Measurements from ENCODE around the gene RPA3. TPM values are rescaled to one million over a fixed set of nuclear protein-coding genes. Genes with fewer than 3 reads are reported as not detected.

RPA3 gene
- total and polyA plus RNA-seq, 8 donors: 28.5 to 49.2 (median 43.5) TPM

DNA sequence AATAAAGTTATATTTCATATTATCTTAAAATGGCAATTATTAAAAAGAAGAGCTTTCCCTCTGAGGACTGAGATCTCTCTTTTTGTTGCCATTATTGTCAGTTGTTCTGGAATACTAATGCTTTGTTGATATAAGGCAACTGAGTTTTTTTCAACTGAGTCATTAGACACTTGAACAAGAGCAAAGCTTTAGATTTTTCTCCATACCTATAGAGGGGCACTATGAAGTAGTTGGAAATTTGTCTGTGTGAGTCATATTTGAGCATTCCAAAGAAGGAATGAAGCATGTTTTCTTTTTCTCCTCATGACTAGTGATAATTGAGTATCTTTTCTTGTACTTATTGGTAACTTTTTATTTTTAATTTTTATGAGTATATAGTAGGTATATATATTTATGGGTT, 24.5 kb downstream of the RPA3 start:
- Histone ChIP-seq H3K4me1 (peaks cover 0 to 8% of the 10 kb centered on the region in 2 donors), H3K9me3 (no peaks in the 10 kb centered on the region), H3K27me3 (no peaks in the 10 kb centered on the region), H3K4me3 (no peak overlapping the region), H3K27ac (no peak overlapping the region), H3K36me3 (no peaks in the 10 kb centered on the region)
- intact Hi-C loops (cut with DNase I): no loop called here
- TF ChIP-seq, protein P1, sequence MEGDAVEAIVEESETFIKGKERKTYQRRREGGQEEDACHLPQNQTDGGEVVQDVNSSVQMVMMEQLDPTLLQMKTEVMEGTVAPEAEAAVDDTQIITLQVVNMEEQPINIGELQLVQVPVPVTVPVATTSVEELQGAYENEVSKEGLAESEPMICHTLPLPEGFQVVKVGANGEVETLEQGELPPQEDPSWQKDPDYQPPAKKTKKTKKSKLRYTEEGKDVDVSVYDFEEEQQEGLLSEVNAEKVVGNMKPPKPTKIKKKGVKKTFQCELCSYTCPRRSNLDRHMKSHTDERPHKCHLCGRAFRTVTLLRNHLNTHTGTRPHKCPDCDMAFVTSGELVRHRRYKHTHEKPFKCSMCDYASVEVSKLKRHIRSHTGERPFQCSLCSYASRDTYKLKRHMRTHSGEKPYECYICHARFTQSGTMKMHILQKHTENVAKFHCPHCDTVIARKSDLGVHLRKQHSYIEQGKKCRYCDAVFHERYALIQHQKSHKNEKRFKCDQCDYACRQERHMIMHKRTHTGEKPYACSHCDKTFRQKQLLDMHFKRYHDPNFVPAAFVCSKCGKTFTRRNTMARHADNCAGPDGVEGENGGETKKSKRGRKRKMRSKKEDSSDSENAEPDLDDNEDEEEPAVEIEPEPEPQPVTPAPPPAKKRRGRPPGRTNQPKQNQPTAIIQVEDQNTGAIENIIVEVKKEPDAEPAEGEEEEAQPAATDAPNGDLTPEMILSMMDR (IDR thresholded peaks at IDR 0.05): no peak
- peak; percentile 52 for ATAC-seq
- no peak for DNase-seq

DNA sequence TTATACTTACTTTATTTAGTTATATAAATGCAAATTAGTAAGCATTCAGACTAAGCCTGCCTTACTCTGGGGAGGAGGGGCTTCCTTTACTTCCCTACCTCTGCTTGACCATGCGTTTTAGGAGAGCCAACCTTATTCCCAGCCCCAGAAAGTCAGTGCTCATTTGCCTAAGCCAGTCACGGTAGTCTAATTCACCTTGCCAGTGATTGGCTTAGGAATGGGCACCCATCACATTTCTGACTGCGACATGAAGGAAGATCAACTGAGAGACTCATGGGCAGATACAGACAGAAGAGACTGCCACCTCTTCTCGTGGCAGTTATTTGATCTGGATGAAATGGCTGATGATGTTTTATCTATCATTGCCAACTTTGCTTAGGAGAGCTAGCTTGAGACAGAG, 29.5 kb downstream of the RPA3 start:
- no peak overlapping the region for H3K4me3 ChIP-seq
- DNase-seq (no peak), ATAC-seq (no peak)
- H3K36me3 ChIP-seq: no peaks in the 10 kb centered on the region
- peaks cover 0 to 23% of the 10 kb centered on the region in 2 donors for H3K4me1 ChIP-seq
- no peaks in the 10 kb centered on the region for H3K9me3 ChIP-seq
- intact Hi-C loops (cut with DNase I): loop anchor here in 1 of 2 donors (10.0 kb wide), 1 partner anchor 76 kb away; no protein-coding TSS in a partner anchor
- H3K27me3 ChIP-seq: no peaks in the 10 kb centered on the region
- no peak overlapping the region for H3K27ac ChIP-seq
- TF ChIP-seq, protein P1 (IDR thresholded peaks at IDR 0.05): no peak

DNA sequence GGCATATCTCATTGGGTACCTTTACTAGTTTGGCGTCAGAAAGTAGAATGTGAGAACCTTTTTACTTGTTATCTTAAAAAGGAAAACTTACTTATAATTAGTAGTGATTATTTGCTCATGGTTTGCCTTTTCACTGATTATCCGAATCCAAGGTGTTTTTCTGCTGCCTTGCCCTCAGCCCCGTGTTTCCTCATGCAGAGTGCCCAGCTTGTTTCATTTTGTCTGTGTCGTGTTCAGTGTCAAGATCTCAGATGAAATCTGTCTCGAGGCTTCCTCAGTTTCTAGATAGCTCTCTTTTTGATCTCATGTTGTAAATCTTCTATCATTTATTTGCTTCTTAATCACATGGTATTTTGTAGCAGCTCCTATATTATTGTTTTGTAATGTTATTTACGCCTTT, 30.1 kb downstream of the RPA3 start:
- Histone ChIP-seq H3K9me3 (no peaks in the 10 kb centered on the region), H3K4me1 (peaks cover 0 to 23% of the 10 kb centered on the region in 2 donors), H3K36me3 (no peaks in the 10 kb centered on the region), H3K4me3 (no peak overlapping the region), H3K27me3 (no peaks in the 10 kb centered on the region), H3K27ac (peak overlapping the region in 1 of 2 donors; percentile 35)
- intact Hi-C loops (cut with DNase I): loop anchor here in 1 of 2 donors (10.0 kb wide), 1 partner anchor 76 kb away; no protein-coding TSS in a partner anchor
- DNase-seq (no peak), ATAC-seq (no peak)
- TF ChIP-seq, protein P1 (IDR thresholded peaks at IDR 0.05): no peak

DNA sequence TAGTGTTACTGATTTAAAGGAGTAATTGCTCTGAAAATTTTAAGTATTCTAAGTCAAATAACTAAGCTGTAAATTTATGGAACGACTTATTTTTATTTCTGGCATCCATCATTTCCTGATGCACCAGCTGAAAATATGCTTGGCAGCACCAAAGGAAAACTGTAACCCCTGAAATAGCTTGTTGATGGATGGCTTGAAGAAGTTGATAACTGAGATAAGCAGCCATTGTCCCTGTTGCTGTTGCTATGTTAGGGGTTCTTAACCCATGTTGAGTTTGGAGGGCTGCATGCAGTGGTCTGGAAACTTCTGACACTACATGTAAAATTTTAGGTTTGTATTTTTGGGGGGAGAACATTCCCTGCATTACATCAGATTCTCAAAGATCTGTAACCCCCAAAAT, 30.6 kb downstream of the RPA3 start:
- no peaks in the 10 kb centered on the region for H3K9me3 ChIP-seq
- H3K4me3 ChIP-seq: no peak overlapping the region
- intact Hi-C loops (cut with DNase I): loop anchor here in 1 of 2 donors (10.0 kb wide), 1 partner anchor 77 kb away; no protein-coding TSS in a partner anchor
- no peaks in the 10 kb centered on the region for H3K27me3 ChIP-seq
- DNase-seq (no peak), ATAC-seq (no peak)
- H3K36me3 ChIP-seq: no peaks in the 10 kb centered on the region
- H3K27ac ChIP-seq: peak overlapping the region in 1 of 2 donors; percentile 35
- H3K4me1 ChIP-seq: peaks cover 0 to 23% of the 10 kb centered on the region in 2 donors
- TF ChIP-seq, protein P1 (IDR thresholded peaks at IDR 0.05): no peak

DNA sequence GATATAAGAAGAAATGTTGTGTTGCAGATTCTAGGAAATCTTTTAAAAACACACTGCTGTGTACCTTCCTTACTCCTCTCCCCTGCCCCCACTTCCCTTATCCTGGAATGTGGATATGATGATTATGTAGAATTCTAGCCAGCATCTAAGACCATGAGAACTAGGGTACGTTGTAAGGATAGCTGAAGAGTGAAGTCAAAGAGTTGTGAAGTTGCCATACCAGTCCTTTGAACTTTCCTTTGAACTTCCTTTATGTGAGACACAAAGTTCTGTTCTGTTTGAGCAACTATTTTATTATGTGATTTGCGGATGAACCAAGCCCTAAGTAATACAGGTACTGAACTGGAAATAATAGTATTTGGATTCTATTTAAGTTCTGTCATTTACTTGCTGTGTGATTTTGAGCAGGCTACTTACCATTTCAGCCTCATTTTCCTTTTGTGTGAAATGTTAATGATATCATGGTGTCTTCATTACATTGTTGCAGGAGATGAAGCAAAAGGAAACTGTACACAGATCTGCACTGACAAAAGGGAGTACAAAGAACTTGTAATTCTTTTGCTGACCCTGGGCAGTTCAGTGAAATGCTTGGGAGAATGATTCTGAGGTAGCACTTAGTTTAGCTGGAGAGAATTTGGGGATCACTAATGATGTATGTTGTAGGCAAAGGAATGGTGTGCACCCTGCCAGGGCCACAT, 31.4 kb downstream of the RPA3 start:
- DNase-seq (no peak), ATAC-seq (no peak)
- Histone ChIP-seq H3K9me3 (no peaks in the 10 kb centered on the region), H3K4me3 (no peak overlapping the region), H3K27me3 (no peaks in the 10 kb centered on the region), H3K27ac (no peak overlapping the region), H3K4me1 (peaks cover 0 to 25% of the 10 kb centered on the region in 2 donors), H3K36me3 (no peaks in the 10 kb centered on the region)
- intact Hi-C loops (cut with DNase I): loop anchor here in 1 of 2 donors (10.0 kb wide), 1 partner anchor 78 kb away; no protein-coding TSS in a partner anchor
- TF ChIP-seq, protein P1 (IDR thresholded peaks at IDR 0.05): no peak
